ENCODE data around the gene MYF5. TPM values are rescaled to one million over a fixed set of nuclear protein-coding genes. Genes with fewer than 3 reads are reported as not detected.
A peak's percentile ranks its signal among the peaks of the same experiment; 100 is the strongest.

MYF5 gene
- total RNA-seq, 1 experiment from 2014 or later = not detected

- ChIA-PET POLR2A (ENCODE audit: unreplicated experiment) (no interaction called here), CTCF (no interaction called here)
- H3K4me3 ChIP-seq = no peak overlapping the region
- H3K9me2 ChIP-seq (ENCODE audit: insufficient read depth) = no peaks in the 10 kb centered on the region
- no peak for DNase-seq
- no peaks in the 10 kb centered on the region for H3K4me1 ChIP-seq (replicated peaks; ENCODE audit: insufficient read depth)
- no peak for TF ChIP-seq CTCF (conservative IDR thresholded peaks at IDR 0.05)
- no peak for TF ChIP-seq EZH2 (IDR thresholded peaks at IDR 0.05; ENCODE audit: low read depth)
- no peak overlapping the region for H2AFZ ChIP-seq
- no peaks in the 10 kb centered on the region for H3K36me3 ChIP-seq (ENCODE audit: low read depth)
- H3K27ac ChIP-seq = no peak overlapping the region
- H3F3A ChIP-seq (ENCODE audit: insufficient read depth, low read depth) = no peaks in the 10 kb centered on the region
- intact Hi-C loops (cut with micrococcal nuclease; ENCODE audit: unreplicated experiment) = no loop called here
- no peaks in the 10 kb centered on the region for H3K27me3 ChIP-seq (ENCODE audit: insufficient read depth, low read depth)
- no TSS peak for BruUV-seq (replicated peaks)
- H3K4me2 ChIP-seq = no peak overlapping the region
- H4K20me1 ChIP-seq (ENCODE audit: insufficient read depth) = no peaks in the 10 kb centered on the region
- no peaks in the 10 kb centered on the region for H3K9me3 ChIP-seq (ENCODE audit: insufficient read depth, low read depth)
- no peaks in the 10 kb centered on the region for H3K79me2 ChIP-seq (ENCODE audit: low read depth)
Measured at GRCh38 chr12:80714055-80714454, 2.7 kb upstream of the MYF5 start.

- BruUV-seq (replicated peaks) = no TSS peak
- Histone ChIP-seq H3K4me3 (no peak overlapping the region), H2AFZ (no peak overlapping the region), H3F3A (ENCODE audit: insufficient read depth, low read depth) (no peaks in the 10 kb centered on the region), H3K36me3 (ENCODE audit: low read depth) (no peaks in the 10 kb centered on the region), H3K4me2 (no peak overlapping the region), H3K9me3 (ENCODE audit: insufficient read depth, low read depth) (no peaks in the 10 kb centered on the region), H3K4me1 (replicated peaks; ENCODE audit: insufficient read depth) (no peaks in the 10 kb centered on the region), H3K9me2 (ENCODE audit: insufficient read depth) (no peaks in the 10 kb centered on the region), H3K79me2 (ENCODE audit: low read depth) (no peaks in the 10 kb centered on the region), H4K20me1 (ENCODE audit: insufficient read depth) (no peaks in the 10 kb centered on the region), H3K27ac (no peak overlapping the region), H3K27me3 (ENCODE audit: insufficient read depth, low read depth) (no peaks in the 10 kb centered on the region)
- ChIA-PET POLR2A (ENCODE audit: unreplicated experiment) (no interaction called here), CTCF (no interaction called here)
- intact Hi-C loops (cut with micrococcal nuclease; ENCODE audit: unreplicated experiment) = no loop called here
- TF ChIP-seq CTCF (conservative IDR thresholded peaks at IDR 0.05) = no peak
- no peak for TF ChIP-seq EZH2 (IDR thresholded peaks at IDR 0.05; ENCODE audit: low read depth)
- DNase-seq = no peak
Measured at GRCh38 chr12:80714846-80715245, 1.9 kb upstream of the MYF5 start.

DNA sequence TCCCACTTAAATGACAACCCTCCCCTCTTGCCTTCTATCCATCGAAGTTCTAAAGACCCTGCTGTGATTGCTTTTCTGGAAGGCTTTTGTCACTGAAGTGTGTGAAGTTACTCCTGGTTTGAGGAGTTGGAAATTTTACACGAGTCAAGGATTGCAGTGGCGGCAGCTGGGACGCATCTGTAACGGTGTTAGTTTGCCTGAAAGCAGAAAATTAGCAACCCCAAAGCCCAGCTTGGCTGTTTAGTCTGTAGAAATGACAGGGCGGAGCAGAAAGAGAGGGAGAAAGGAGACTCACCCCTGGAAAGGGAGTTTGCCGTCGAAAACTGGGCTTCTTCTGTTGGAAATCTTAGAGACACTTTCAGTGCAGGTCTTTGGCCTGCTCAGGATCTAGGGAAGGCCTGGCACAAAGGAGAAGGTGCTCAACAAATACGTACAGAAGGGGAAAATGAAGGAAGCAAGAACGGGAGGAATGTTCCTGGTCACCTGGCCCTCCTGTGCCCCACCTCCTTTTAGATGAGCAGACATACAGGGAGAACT is 931 bp upstream of the MYF5 start:
- Histone ChIP-seq H3K4me3 (no peak overlapping the region), H2AFZ (0 out of 2 replicates have a peak overlapping the region, but pooled peaks have one; percentile 59), H3K27me3 (ENCODE audit: insufficient read depth, low read depth) (no peaks in the 10 kb centered on the region), H3K79me2 (ENCODE audit: low read depth) (no peaks in the 10 kb centered on the region), H3K4me1 (replicated peaks; ENCODE audit: insufficient read depth) (no peaks in the 10 kb centered on the region), H4K20me1 (ENCODE audit: insufficient read depth) (no peaks in the 10 kb centered on the region), H3K9me3 (ENCODE audit: insufficient read depth, low read depth) (no peaks in the 10 kb centered on the region), H3F3A (ENCODE audit: insufficient read depth, low read depth) (no peaks in the 10 kb centered on the region), H3K27ac (no peak overlapping the region), H3K36me3 (ENCODE audit: low read depth) (no peaks in the 10 kb centered on the region), H3K4me2 (no peak overlapping the region), H3K9me2 (ENCODE audit: insufficient read depth) (no peaks in the 10 kb centered on the region)
- ChIA-PET CTCF (no interaction called here), POLR2A (ENCODE audit: unreplicated experiment) (no interaction called here)
- intact Hi-C loops (cut with micrococcal nuclease; ENCODE audit: unreplicated experiment) = no loop called here
- no peak for DNase-seq
- BruUV-seq (replicated peaks) = no TSS peak
- TF ChIP-seq EZH2 (IDR thresholded peaks at IDR 0.05; ENCODE audit: low read depth) (no peak), CTCF (conservative IDR thresholded peaks at IDR 0.05) (no peak)
